Thyroid gland (tissue), 4 donors: Measurements from ENCODE around the gene CDPF1. TPM values are rescaled to one million over a fixed set of nuclear protein-coding genes. Genes with fewer than 3 reads are reported as not detected.

Source experiments
- DNase-seq, 2 donors: peaks; one replicate each; pipeline ENCODE4 v3.0.0-alpha.2; 2019
- H3K27ac ChIP-seq, 3 donors: fragments of 200-600 bp; sonication (generic); 1 replicate in 2 of 3; 2 replicates in 1 of 3; pipeline ENCODE4 v1.5.1; 2016 to 2019; ENCODE audit warnings: mild to moderate bottlenecking in 1 of 3, moderate library complexity in 1 of 3
- H3K27me3 ChIP-seq: fragments of 200-600 bp; sonication (generic); one replicate; pipeline ENCODE4 v1.5.1; 2019
- H3K36me3 ChIP-seq, 2 donors: fragments of 200-600 bp; sonication (generic); one replicate each; pipeline ENCODE4 v1.5.1; 2016 to 2019
- H3K4me1 ChIP-seq, 2 donors: fragments of 200-600 bp; sonication (generic); one replicate each; pipeline ENCODE4 v1.5.1; 2017 to 2019
- H3K4me3 ChIP-seq, 3 donors: fragments of 200-600 bp; sonication (generic); replicated peaks in 1 of 3; 1 replicate in 2 of 3; 2 replicates in 1 of 3; pipeline ENCODE4 v1.5.1; 2016; ENCODE audit warnings: mild to moderate bottlenecking in 1 of 3
- H3K9me3 ChIP-seq: fragments of 200-600 bp; sonication (generic); one replicate; pipeline ENCODE4 v1.5.1; 2017
- POLR2A ChIP-seq, 2 donors: fragments of 450-650 bp; IDR thresholded peaks; one replicate each; pipeline ENCODE4 v1.6.1; 2017; ENCODE audit warnings: antibody characterized with exemption in 2 of 2, mild to moderate bottlenecking in 2 of 2, moderate library complexity in 1 of 2
- WGBS, 2 donors: methylation state at CpG; one replicate each; pipeline ENCODE4 v1.1.5; 2017; 5-methylcytosine and 5-hydroxymethylcytosine counted together
- intact Hi-C: fragments of 100-400 bp; cut with DNase I; formaldehyde crosslinking; loops from one replicate; pipeline ENCODE4 v1.15.1; 2023
- total RNA-seq, 4 donors: library from RNA; depleted of rRNA; stranded (reverse); fragments of >200 nt; gene quantifications; one replicate each; pipeline ENCODE4 v1.2.3, GENCODE V29; 2016
- TF ChIP-seq, protein P1 (sequence below), 6 experiments: fragments of 200-600 bp in 3 of 6; fragments of 450-650 bp in 3 of 6; sonication (generic) in 3 of 6; IDR thresholded peaks; one replicate each; pipeline ENCODE4 v1.5.1; 2016 to 2019; ENCODE audit warnings: antibody characterized with exemption in 6 of 6, mild to moderate bottlenecking in 2 of 6, inconsistent platforms in 1 of 6, moderate library complexity in 1 of 6

Gene CDPF1
- total RNA-seq, 4 donors from 2014 or later = 12.8 to 34.4 (median 16.4) TPM

DNA sequence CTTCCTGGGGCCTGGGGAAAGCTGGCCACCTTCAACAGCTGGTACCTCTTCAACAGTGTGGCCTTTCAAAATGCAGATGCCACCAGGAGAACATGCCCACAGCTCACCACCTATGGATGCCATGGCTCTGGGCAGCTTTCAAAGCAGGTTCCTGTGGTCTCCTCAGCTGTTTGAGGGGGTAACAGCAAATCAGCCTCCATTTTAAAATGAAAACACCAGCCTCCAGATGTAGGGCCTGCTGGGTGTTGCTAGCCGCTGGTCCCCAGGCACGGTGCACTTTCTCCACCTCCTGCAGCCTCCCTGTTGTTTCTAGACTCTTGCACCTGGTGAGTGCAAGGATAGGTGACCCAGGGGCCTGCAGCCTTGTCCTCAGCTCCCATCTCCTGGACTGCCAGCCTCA is 10.0 kb downstream of the CDPF1 start:
- Histone ChIP-seq H3K9me3 (no peaks in the 10 kb centered on the region), H3K4me3 (no peak overlapping the region), H3K36me3 (peaks cover 0 to 3% of the 10 kb centered on the region in 2 donors), H3K27me3 (no peaks in the 10 kb centered on the region), H3K4me1 (peaks cover 0 to under 1% of the 10 kb centered on the region in 2 donors), H3K27ac (no peak overlapping the region)
- no peak for DNase-seq
- intact Hi-C loops = no loop called here
- 100% methylated on average over 2 of the region's 2 CpGs for WGBS, 2 donors
- TF ChIP-seq, protein P1, sequence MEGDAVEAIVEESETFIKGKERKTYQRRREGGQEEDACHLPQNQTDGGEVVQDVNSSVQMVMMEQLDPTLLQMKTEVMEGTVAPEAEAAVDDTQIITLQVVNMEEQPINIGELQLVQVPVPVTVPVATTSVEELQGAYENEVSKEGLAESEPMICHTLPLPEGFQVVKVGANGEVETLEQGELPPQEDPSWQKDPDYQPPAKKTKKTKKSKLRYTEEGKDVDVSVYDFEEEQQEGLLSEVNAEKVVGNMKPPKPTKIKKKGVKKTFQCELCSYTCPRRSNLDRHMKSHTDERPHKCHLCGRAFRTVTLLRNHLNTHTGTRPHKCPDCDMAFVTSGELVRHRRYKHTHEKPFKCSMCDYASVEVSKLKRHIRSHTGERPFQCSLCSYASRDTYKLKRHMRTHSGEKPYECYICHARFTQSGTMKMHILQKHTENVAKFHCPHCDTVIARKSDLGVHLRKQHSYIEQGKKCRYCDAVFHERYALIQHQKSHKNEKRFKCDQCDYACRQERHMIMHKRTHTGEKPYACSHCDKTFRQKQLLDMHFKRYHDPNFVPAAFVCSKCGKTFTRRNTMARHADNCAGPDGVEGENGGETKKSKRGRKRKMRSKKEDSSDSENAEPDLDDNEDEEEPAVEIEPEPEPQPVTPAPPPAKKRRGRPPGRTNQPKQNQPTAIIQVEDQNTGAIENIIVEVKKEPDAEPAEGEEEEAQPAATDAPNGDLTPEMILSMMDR (IDR thresholded peaks at IDR 0.05) = no peak

DNA sequence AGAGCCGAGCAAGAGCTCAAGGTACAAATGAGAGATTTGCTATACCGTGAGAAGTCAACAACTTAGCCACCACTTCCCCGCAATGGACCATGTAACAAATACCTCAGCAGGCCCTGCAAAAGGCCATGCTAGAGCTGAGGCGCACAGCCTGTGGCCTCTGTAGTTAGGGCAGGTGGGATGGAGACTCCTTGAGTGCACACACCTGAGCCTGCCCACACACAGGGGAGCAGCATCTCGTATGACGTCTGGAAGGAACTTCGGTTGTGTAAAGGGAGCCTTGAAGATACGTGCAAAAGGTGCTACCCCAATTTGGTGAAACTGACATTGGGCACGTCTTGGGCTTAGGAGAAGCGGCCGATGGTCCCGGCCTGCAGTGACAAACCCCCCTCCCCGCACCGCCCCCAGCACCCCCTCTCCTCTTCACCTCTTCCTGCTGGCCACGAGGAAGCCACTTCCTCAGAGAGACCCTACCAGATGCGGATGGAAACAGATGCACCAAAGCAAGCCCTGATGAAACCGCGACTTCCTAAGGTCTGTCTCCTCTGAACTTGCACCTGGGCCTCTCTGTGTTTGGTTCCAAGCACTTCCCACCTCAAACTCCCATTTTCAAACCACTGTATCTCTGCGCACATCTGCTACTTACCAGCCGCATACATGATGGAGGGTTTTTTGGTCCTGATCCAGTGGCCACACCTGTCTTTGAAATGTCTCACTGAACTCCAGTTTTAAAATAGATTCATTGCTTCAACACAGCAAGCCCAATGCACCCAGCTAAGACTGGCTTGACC is 10.6 kb downstream of the CDPF1 start:
- Histone ChIP-seq H3K4me3 (no peak overlapping the region), H3K36me3 (peaks cover 0 to 3% of the 10 kb centered on the region in 2 donors), H3K27me3 (no peaks in the 10 kb centered on the region), H3K4me1 (no peaks in the 10 kb centered on the region), H3K9me3 (no peaks in the 10 kb centered on the region), H3K27ac (no peak overlapping the region)
- 89 to 92% methylated on average over 17 to 20 of the region's 20 CpGs for WGBS, 2 donors
- intact Hi-C loops = no loop called here
- no peak for DNase-seq
- TF ChIP-seq, protein P1 (IDR thresholded peaks at IDR 0.05) = no peak
- no peak for TF ChIP-seq POLR2A (IDR thresholded peaks at IDR 0.05)

DNA sequence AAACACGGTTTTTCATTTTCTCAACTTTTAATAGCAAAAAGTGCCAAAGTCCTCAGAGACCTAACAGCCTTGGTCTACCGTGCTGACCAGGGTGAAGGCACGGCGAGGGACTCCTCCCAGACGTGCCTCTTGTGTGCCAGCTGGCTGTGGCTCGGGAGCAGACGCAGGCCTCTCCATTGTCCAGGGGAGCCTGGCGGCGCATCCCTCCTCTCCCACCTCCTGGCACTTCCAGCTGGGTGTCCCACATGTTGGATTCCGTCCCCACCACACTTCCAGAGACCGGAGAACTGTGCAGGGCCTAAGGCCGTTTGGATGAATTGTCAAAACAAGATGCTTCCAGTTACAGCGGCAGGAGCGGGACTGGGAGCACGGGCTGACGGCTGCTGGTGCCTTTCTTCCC is 11.6 kb downstream of the CDPF1 start:
- Histone ChIP-seq H3K27me3 (no peaks in the 10 kb centered on the region), H3K27ac (no peak overlapping the region), H3K36me3 (peaks cover 0 to 3% of the 10 kb centered on the region in 2 donors), H3K4me1 (no peaks in the 10 kb centered on the region), H3K9me3 (no peaks in the 10 kb centered on the region), H3K4me3 (no peak overlapping the region)
- intact Hi-C loops = no loop called here
- TF ChIP-seq, protein P1 (IDR thresholded peaks at IDR 0.05) = no peak
- TF ChIP-seq POLR2A (IDR thresholded peaks at IDR 0.05) = no peak
- DNase-seq = no peak
- 92 to 94% methylated on average over 16 of the region's 16 CpGs for WGBS, 2 donors

DNA sequence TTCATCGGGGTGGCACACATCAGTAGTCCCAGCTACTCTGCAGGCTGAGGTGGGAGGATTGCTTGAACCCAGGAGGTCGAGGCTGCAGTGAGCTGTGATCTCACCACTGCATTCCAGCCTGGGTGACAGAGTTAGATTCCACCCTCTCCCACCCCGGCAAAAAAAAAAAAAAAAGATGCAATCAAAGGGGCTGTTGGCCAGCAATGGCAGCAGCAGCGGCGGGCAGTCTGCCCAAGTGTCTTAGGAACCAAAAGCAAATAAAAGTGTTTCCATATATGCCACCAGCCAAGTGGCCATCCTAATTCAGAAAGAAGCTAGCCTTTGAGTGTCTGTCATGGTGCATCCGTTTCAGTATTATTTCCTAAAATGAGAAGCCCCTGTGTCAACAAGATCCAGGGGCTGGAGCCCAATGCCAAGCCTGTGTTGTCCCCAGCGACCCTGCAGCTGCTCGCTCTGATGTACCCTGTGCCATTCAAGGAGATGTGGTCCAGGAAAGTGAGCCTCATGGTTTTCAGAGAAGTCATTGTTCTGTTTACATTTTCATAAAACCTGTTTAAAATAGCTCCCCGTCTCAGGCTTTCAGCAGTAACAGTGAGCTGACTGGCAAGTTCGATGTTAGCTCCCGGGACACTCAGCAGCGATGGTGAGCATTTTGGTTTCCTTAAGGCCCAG is 12.5 kb downstream of the CDPF1 start:
- Histone ChIP-seq H3K36me3 (peaks cover 0 to 3% of the 10 kb centered on the region in 2 donors), H3K4me1 (peaks cover 0 to 4% of the 10 kb centered on the region in 2 donors), H3K4me3 (no peak overlapping the region), H3K9me3 (no peaks in the 10 kb centered on the region), H3K27me3 (no peaks in the 10 kb centered on the region), H3K27ac (no peak overlapping the region)
- 87 to 96% methylated on average over 12 of the region's 12 CpGs for WGBS, 2 donors
- no peak for DNase-seq
- no peak for TF ChIP-seq POLR2A (IDR thresholded peaks at IDR 0.05)
- TF ChIP-seq, protein P1 (IDR thresholded peaks at IDR 0.05) = no peak
- intact Hi-C loops = no loop called here

DNA sequence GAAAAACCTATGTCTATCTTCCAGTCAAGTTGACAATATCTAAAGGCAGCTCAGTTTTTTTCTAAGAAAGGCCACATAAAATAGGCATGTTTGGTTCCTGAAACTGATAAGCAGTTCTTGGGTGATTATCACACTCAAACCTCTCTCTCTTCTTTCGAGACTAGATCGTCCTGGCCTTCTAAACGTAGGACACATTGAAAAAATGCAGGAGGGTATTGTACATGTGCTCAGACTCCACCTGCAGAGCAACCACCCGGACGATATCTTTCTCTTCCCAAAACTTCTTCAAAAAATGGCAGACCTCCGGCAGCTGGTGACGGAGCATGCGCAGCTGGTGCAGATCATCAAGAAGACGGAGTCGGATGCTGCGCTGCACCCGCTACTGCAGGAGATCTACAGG is 15.1 kb downstream of the CDPF1 start:
- Histone ChIP-seq H3K4me3 (no peak overlapping the region), H3K27me3 (no peaks in the 10 kb centered on the region), H3K36me3 (peaks cover 0 to 3% of the 10 kb centered on the region in 2 donors), H3K4me1 (peaks cover 0 to 4% of the 10 kb centered on the region in 2 donors), H3K9me3 (no peaks in the 10 kb centered on the region), H3K27ac (no peak overlapping the region)
- intact Hi-C loops = no loop called here
- DNase-seq = no peak
- WGBS, 2 donors = 93 to 97% methylated on average over 12 of the region's 12 CpGs
- TF ChIP-seq POLR2A (IDR thresholded peaks at IDR 0.05) = no peak
- TF ChIP-seq, protein P1 (IDR thresholded peaks at IDR 0.05) = no peak
